K562 (cell line): Measurements from ENCODE around the gene QPCT. TPM values are rescaled to one million over a fixed set of nuclear protein-coding genes. Genes with fewer than 3 reads are reported as not detected.

Experiments used
- ATAC-seq: fragments of 200-7000 bp; cut with Tn5 transposase; 3 replicates; pipeline ENCODE4 v1.9.1; 2020; ENCODE audit warnings: moderate library complexity
- BruUV-seq: library from RNA; stranded (reverse); fragments of 400-500 nt; replicated peaks from 2 replicates; lab custom pipeline; 2021; lab: Mats Ljungman, UMichigan
- CTCF ChIA-PET: fragments of 300-600 bp; formaldehyde crosslinking; extraction: SDS; loops from one replicate; lab custom pipeline; 2021; ENCODE audit warnings: low intra/inter-chr PET ratio; lab: Yijun Ruan, JAX
- POLR2A ChIA-PET: fragments of 300-600, 350-650 bp; sonication (Branson Sonifier 250); formaldehyde crosslinking; extraction: SDS; loops from one replicate; lab custom pipeline; 2021; ENCODE audit warnings: antibody characterized with exemption, inconsistent platforms; lab: Yijun Ruan, JAX
- DNase-seq, 4 experiments: peaks; one replicate each; pipeline versions ENCODE4 v3.0.0 to v3.0.0-alpha.2; 2011 to 2018; ENCODE audit warnings: low spot score in 3 of 4, mixed read lengths in 3 of 4; ENCODE audit errors: extremely low read depth in 1 of 4
- FAIRE-seq: peaks from 2 replicates; lab custom pipeline; 2011; peaks lifted over from hg19 to GRCh38; lab: Jason Lieb, UNC
- H2AFZ ChIP-seq: 2 replicates; pipeline ENCODE4 v1.6.0; 2011; ENCODE audit warnings: low read depth, low read length, control low read depth, inconsistent platforms
- H3K27ac ChIP-seq: fragments of 200-600 bp; 3 replicates; pipeline ENCODE4 v1.8.0; 2011; ENCODE audit warnings: low read depth, mild to moderate bottlenecking, control low read depth, inconsistent platforms, low read length, moderate library complexity, mixed read lengths; ENCODE audit errors: extremely low read depth
- H3K27me3 ChIP-seq, 2 experiments: fragments of 300-600 bp in 1 of 2; 2 replicates in 1 of 2; 3 replicates in 1 of 2; pipeline versions ENCODE4 v1.6.0 to v1.8.0; 2011; ENCODE audit warnings: inconsistent platforms in 2 of 2, low read length in 2 of 2, mild to moderate bottlenecking in 1 of 2, mixed read lengths in 1 of 2, moderate library complexity in 1 of 2; ENCODE audit not compliant: control insufficient read depth in 2 of 2, insufficient read depth in 2 of 2
- H3K36me3 ChIP-seq: fragments of 300-600 bp; 3 replicates; pipeline ENCODE4 v1.8.0; 2011; ENCODE audit warnings: mild to moderate bottlenecking, low read length, inconsistent platforms; ENCODE audit not compliant: control insufficient read depth, insufficient read depth
- H3K4me1 ChIP-seq, 2 experiments: fragments of 200-600 bp in 1 of 2; replicated peaks in 1 of 2; 2 replicates in 1 of 2; 3 replicates in 1 of 2; pipeline versions ENCODE4 v1.5.1 to v1.8.0; 2011; ENCODE audit warnings: inconsistent platforms in 2 of 2, low read length in 2 of 2, mild to moderate bottlenecking in 1 of 2, mixed read lengths in 1 of 2, moderate library complexity in 1 of 2; ENCODE audit not compliant: control insufficient read depth in 2 of 2, insufficient read depth in 2 of 2
- H3K4me2 ChIP-seq: 2 replicates; pipeline ENCODE4 v1.6.1; 2011; ENCODE audit warnings: low read length, control low read depth, inconsistent platforms, mixed read lengths; ENCODE audit not compliant: insufficient read depth
- H3K4me3 ChIP-seq: fragments of 200-600 bp; sonication (generic), shearing (Covaris generic); 2 replicates; pipeline ENCODE4 v1.5.1; 2016; ENCODE audit warnings: control low read depth, inconsistent platforms
- H3K79me2 ChIP-seq: fragments of 200-600 bp; 3 replicates; pipeline ENCODE4 v1.8.0; 2011; ENCODE audit warnings: low read length, inconsistent platforms; ENCODE audit not compliant: control insufficient read depth, insufficient read depth
- H3K9ac ChIP-seq, 2 experiments: 2 replicates each; pipeline versions ENCODE4 v1.6.0 to v1.6.1; 2011; ENCODE audit warnings: low read depth in 2 of 2, low read length in 2 of 2, control low read depth in 1 of 2, inconsistent platforms in 1 of 2, mild to moderate bottlenecking in 1 of 2, mixed read lengths in 1 of 2; ENCODE audit not compliant: insufficient read depth in 1 of 2
- H3K9me1 ChIP-seq: one replicate; pipeline ENCODE4 v1.6.0; 2011; ENCODE audit warnings: inconsistent platforms, mild to moderate bottlenecking, low read length, moderate library complexity; ENCODE audit not compliant: control insufficient read depth, insufficient read depth
- H3K9me3 ChIP-seq: replicated peaks from 2 replicates; pipeline ENCODE4 v1.5.1; 2011; ENCODE audit warnings: low read depth, low read length, inconsistent platforms; ENCODE audit not compliant: control insufficient read depth, insufficient read depth
- H4K20me1 ChIP-seq: replicated peaks from 2 replicates; pipeline ENCODE4 v1.6.1; 2011; ENCODE audit warnings: low read length, inconsistent platforms, mixed read lengths; ENCODE audit not compliant: control insufficient read depth, insufficient read depth
- ARID3A ChIP-seq: IDR thresholded peaks from 2 replicates; pipeline ENCODE4 v1.6.1; 2012; ENCODE audit warnings: low read depth, low read length, improper control_type of control experiment, borderline replicate concordance
- BMI1 ChIP-seq: fragments of 150-350 bp; IDR thresholded peaks from 2 replicates; pipeline ENCODE4 v1.6.1; 2014; ENCODE audit warnings: low read length
- E2F8 ChIP-seq: fragments of 450-650 bp; IDR thresholded peaks from 2 replicates; pipeline ENCODE4 v1.7.1; 2018; ENCODE audit warnings: mild to moderate bottlenecking, low read depth; ENCODE audit not compliant: partially characterized antibody
- L3MBTL2 ChIP-seq: fragments of 450-650 bp; IDR thresholded peaks from 2 replicates; pipeline ENCODE4 v1.6.1; 2016; ENCODE audit warnings: mild to moderate bottlenecking, moderate library complexity
- LARP7 ChIP-seq: fragments of 450-650 bp; IDR thresholded peaks from 2 replicates; pipeline ENCODE4 v1.6.1; 2016
- POLR2AphosphoS2 ChIP-seq: IDR thresholded peaks from 2 replicates; pipeline ENCODE4 v1.6.1; 2012; ENCODE audit warnings: low read length, improper control_type of control experiment
- RBM17 ChIP-seq: fragments of 200-400 bp; formaldehyde crosslinking; IDR thresholded peaks from 2 replicates; pipeline ENCODE4 v1.6.1; 2017; ENCODE audit warnings: low read depth, mild to moderate bottlenecking, low read length, borderline replicate concordance
- RCOR1 ChIP-seq, 2 experiments: IDR thresholded peaks; 2 replicates each; pipeline ENCODE4 v1.6.1; 2012; ENCODE audit warnings: low read depth in 2 of 2, low read length in 2 of 2, borderline replicate concordance in 1 of 2, improper control_type of control experiment in 1 of 2
- SIN3A ChIP-seq, 2 experiments: fragments of 150-350 bp in 1 of 2; IDR thresholded peaks; 2 replicates each; pipeline ENCODE4 v1.6.1; 2011 to 2016; ENCODE audit warnings: borderline replicate concordance in 2 of 2, low read depth in 2 of 2, low read length in 2 of 2, mild to moderate bottlenecking in 2 of 2, moderate library complexity in 2 of 2; ENCODE audit not compliant: control insufficient read depth in 1 of 2
- STAT6 ChIP-seq: sonication (generic); formaldehyde crosslinking; IDR thresholded peaks from 2 replicates; pipeline ENCODE4 v1.8.1; 2023; ENCODE audit warnings: mild to moderate bottlenecking, missing genetic modification reagents
- ZFP30 ChIP-seq: fragments of 250-450 bp; sonication (Bioruptor Pico); IDR thresholded peaks from 2 replicates; pipeline ENCODE4 v1.8.0; 2022; ENCODE audit warnings: moderate library complexity, mild to moderate bottlenecking, inconsistent platforms, borderline replicate concordance
- ZNF830 ChIP-seq: fragments of 250-450 bp; sonication (Bioruptor Pico); IDR thresholded peaks from 2 replicates; pipeline ENCODE4 v1.5.0; 2021; ENCODE audit warnings: mild to moderate bottlenecking
- ZSCAN32 ChIP-seq: fragments of 450-650 bp; formaldehyde crosslinking; IDR thresholded peaks from 2 replicates; pipeline ENCODE4 v1.4.0; 2020; ENCODE audit warnings: mild to moderate bottlenecking, moderate library complexity
- in situ Hi-C: fragments of 300-500 bp; cut with MboI; formaldehyde crosslinking; loops from 4 replicates; pipeline ENCODE4 v1.15.0; 2018; ENCODE audit warnings: inconsistent platforms, mixed read lengths
- intact Hi-C: fragments of 100-400 bp; cut with micrococcal nuclease; formaldehyde crosslinking; loops from 2 replicates; pipeline ENCODE4 v1.14.2; 2022
- polyA plus RNA-seq, 8 experiments: library from polyadenylated mRNA; depleted of rRNA in 4 of 8; stranded (reverse) in 5 of 8; unstranded in 3 of 8; fragments of >200 nt; fragmentation: Nextera tagmentation in 2 of 8; fragmentation: Illumina TruSeq in 1 of 8; extraction: Ambion mirVana in 2 of 8; extraction: Trizol in 1 of 8; gene quantifications; 2 replicates each; pipeline versions ENCODE4 v1.2.1 to v1.2.3, GENCODE V29; 2011 to 2014; ENCODE audit warnings: inconsistent platforms in 1 of 8, missing spikeins in 1 of 8
- total RNA-seq, 7 experiments: library from RNA; depleted of rRNA in 6 of 7; stranded (reverse); fragments of >200 nt in 6 of 7; fragmentation: Illumina TruSeq in 2 of 7; extraction: Trizol in 2 of 7; gene quantifications; 2 replicates each; pipeline versions ENCODE4 v1.2.1 to v1.2.3, GENCODE V29; 2011 to 2021; ENCODE audit warnings: low replicate concordance in 1 of 7

Gene QPCT
- total and polyA plus RNA-seq, 9 of the 15 experiments (the other 6 are each of a cell fraction or from before 2014, with no cell fraction given): 0.07 TPM; not detected in 8

- ATAC-seq (no peak), FAIRE-seq (no peak), DNase-seq (no peak)
- Histone ChIP-seq H3K27me3 (peaks cover 11 to 24% of the 10 kb centered on the region in 2 experiments; a peak in 4 of 5 replicates), H3K79me2 (no peaks in the 10 kb centered on the region), H3K4me1 (no peaks in the 10 kb centered on the region; a peak in 2 of 5 replicates), H3K9me1 (no peaks in the 10 kb centered on the region), H3K9ac (no peak overlapping the region), H2AFZ (no peak overlapping the region), H3K27ac (no peak overlapping the region), H3K36me3 (no peaks in the 10 kb centered on the region), H3K4me3 (no peak overlapping the region), H3K4me2 (no peak overlapping the region), H3K9me3 (no peaks in the 10 kb centered on the region), H4K20me1 (no peaks in the 10 kb centered on the region)
- no TSS peak for BruUV-seq
- intact Hi-C loops: no loop called here
- POLR2A ChIA-PET: interaction anchor here (0.6 kb wide), 1 partner anchor 86 kb away, joined by 3 read pairs; no protein-coding TSS in a partner anchor
- CTCF ChIA-PET: no interaction called here
- in situ Hi-C loops: no loop called here
- no peak for TF ChIP-seq E2F8
- no peak for TF ChIP-seq RCOR1 (IDR thresholded peaks at IDR 0.05; ENCODE audit: borderline replicate concordance in 1 of 2, low read depth in 2 of 2, low read length in 2 of 2)
- TF ChIP-seq BMI1: no peak
- no peak for TF ChIP-seq ZFP30
- TF ChIP-seq RBM17: no peak
- TF ChIP-seq LARP7: no peak
- TF ChIP-seq L3MBTL2: no peak
- no peak for TF ChIP-seq POLR2AphosphoS2
- no peak for TF ChIP-seq ARID3A
- no peak for TF ChIP-seq SIN3A (IDR thresholded peaks at IDR 0.05; ENCODE audit: borderline replicate concordance in 2 of 2, control insufficient read depth in 1 of 2, low read depth in 2 of 2, low read length in 2 of 2)
- TF ChIP-seq ZSCAN32 (CRISPR knock-in tag): no peak
- TF ChIP-seq STAT6 (CRISPR knock-in tag): no peak
- TF ChIP-seq ZNF830 (CRISPR knock-in tag): no peak
These were observed 45.0 kb downstream of the QPCT start for GRCh38 chr2:37389395-37389794.
